PC-3 (cell line): ENCODE measurements around the gene INTS4.
A peak's percentile ranks its signal among the peaks of the same experiment; 100 is the strongest.

ENCODE experiments used
- EZH2 ChIP-seq: fragments of 300-600 bp; sonication (generic); IDR thresholded peaks from one replicate; pipeline ENCODE4 v1.6.1; 2017; ENCODE audit warnings: antibody characterized with exemption, mild to moderate bottlenecking, low read length; ENCODE audit not compliant: unreplicated experiment
- EZH2phosphoT487 ChIP-seq: fragments of 300-600 bp; sonication (generic); IDR thresholded peaks from 2 replicates; pipeline ENCODE4 v1.6.1; 2018; ENCODE audit warnings: mild to moderate bottlenecking, antibody characterized with exemption, low read length, borderline replicate concordance
- TF ChIP-seq, protein P1 (sequence below): fragments of 300-600 bp; sonication (generic); conservative IDR thresholded peaks from 2 replicates; pipeline ENCODE4 v1.5.1; 2017; ENCODE audit warnings: antibody characterized with exemption, low read depth, mild to moderate bottlenecking, low read length

DNA sequence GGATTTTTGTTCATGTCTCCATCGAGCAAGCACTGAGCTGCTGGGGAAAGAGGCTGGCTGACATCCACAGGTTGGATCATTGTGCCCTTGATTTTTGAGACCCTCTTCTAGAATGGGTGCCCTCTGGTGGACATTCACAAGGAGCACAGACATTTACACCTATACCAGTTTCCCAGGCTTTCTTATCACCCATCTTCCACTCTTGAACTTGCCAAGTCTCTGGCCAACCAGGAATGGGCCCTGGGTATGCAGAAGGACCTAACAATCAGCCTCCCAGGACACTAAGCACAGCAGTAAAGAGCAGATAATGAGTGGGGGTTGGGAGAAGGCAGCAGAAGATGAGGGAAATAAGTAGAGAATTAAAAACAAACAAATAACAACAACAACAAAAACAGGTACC lies 5.7 kb upstream of the INTS4 start:
- TF ChIP-seq, protein P1, sequence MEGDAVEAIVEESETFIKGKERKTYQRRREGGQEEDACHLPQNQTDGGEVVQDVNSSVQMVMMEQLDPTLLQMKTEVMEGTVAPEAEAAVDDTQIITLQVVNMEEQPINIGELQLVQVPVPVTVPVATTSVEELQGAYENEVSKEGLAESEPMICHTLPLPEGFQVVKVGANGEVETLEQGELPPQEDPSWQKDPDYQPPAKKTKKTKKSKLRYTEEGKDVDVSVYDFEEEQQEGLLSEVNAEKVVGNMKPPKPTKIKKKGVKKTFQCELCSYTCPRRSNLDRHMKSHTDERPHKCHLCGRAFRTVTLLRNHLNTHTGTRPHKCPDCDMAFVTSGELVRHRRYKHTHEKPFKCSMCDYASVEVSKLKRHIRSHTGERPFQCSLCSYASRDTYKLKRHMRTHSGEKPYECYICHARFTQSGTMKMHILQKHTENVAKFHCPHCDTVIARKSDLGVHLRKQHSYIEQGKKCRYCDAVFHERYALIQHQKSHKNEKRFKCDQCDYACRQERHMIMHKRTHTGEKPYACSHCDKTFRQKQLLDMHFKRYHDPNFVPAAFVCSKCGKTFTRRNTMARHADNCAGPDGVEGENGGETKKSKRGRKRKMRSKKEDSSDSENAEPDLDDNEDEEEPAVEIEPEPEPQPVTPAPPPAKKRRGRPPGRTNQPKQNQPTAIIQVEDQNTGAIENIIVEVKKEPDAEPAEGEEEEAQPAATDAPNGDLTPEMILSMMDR = peak; percentile 89
- TF ChIP-seq EZH2 (no peak), EZH2phosphoT487 (no peak)
